Vagina (tissue), 2 donors: ENCODE data around the gene SLTM.

ENCODE experiments used
- CTCF ChIP-seq, 3 experiments: fragments of 450-650 bp in 2 of 3; fragments of 200-600 bp in 1 of 3; sonication (generic) in 1 of 3; IDR thresholded peaks; one replicate each; pipeline ENCODE4 v1.5.1; 2017 to 2019; ENCODE audit warnings: antibody characterized with exemption in 3 of 3, mild to moderate bottlenecking in 2 of 3, moderate library complexity in 2 of 3
- POLR2A ChIP-seq, 2 donors: fragments of 450-650 bp; IDR thresholded peaks; one replicate each; pipeline ENCODE4 v1.6.1; 2017; ENCODE audit warnings: antibody characterized with exemption in 2 of 2, mild to moderate bottlenecking in 2 of 2, moderate library complexity in 2 of 2

GRCh38 chr15:58852347-58852746 is 81.1 kb downstream of the SLTM start:
- TF ChIP-seq CTCF (IDR thresholded peaks at IDR 0.05) (no peak), POLR2A (IDR thresholded peaks at IDR 0.05) (no peak)
